Endodermal cell (in vitro differentiated cells): ENCODE data around the gene KCNJ2. TPM values are rescaled to one million over a fixed set of nuclear protein-coding genes. Genes with fewer than 3 reads are reported as not detected.

Experiments
- DNase-seq: peaks from one replicate; pipeline ENCODE4 v3.0.0-alpha.2; 2017
- H3K27ac ChIP-seq: 2 replicates; pipeline ENCODE4 v1.5.1; 2013; ENCODE audit warnings: mild to moderate bottlenecking, low read depth, low read length, moderate library complexity
- H3K27me3 ChIP-seq: 2 replicates; pipeline ENCODE4 v1.6.1; 2013; ENCODE audit warnings: mild to moderate bottlenecking, low read length, moderate library complexity; ENCODE audit not compliant: insufficient read depth, control insufficient read depth, poor library complexity, severe bottlenecking
- H3K36me3 ChIP-seq: 2 replicates; pipeline ENCODE4 v1.7.0; 2013; ENCODE audit warnings: mild to moderate bottlenecking, low read length, moderate library complexity; ENCODE audit not compliant: control insufficient read depth, insufficient read depth
- H3K4me1 ChIP-seq: one replicate; pipeline ENCODE4 v1.7.0; 2013; ENCODE audit warnings: low read length; ENCODE audit not compliant: control insufficient read depth, insufficient read depth
- H3K4me3 ChIP-seq: 2 replicates; pipeline ENCODE4 v1.5.1; 2013; ENCODE audit warnings: mild to moderate bottlenecking, low read length, moderate library complexity
- H3K9ac ChIP-seq: 2 replicates; pipeline ENCODE4 v1.6.1; 2013; ENCODE audit warnings: mild to moderate bottlenecking, low read length, moderate library complexity; ENCODE audit not compliant: poor library complexity, severe bottlenecking; ENCODE audit errors: extremely low read depth
- H3K9me3 ChIP-seq: 2 replicates; pipeline ENCODE4 v1.6.1; 2013; ENCODE audit warnings: mild to moderate bottlenecking, low read length, moderate library complexity; ENCODE audit not compliant: control insufficient read depth
- H3K27ac Mint-ChIP-seq: 2 replicates; pipeline ENCODE4 v1.8.0; 2020; ENCODE audit warnings: mixed read lengths
- H3K27me3 Mint-ChIP-seq: 2 replicates; pipeline ENCODE4 v1.8.0; 2021; ENCODE audit warnings: mild to moderate bottlenecking, mixed read lengths; ENCODE audit not compliant: insufficient read depth
- H3K36me3 Mint-ChIP-seq: 2 replicates; pipeline ENCODE4 v1.8.0; 2020; ENCODE audit warnings: low read depth, mixed read lengths
- H3K4me1 Mint-ChIP-seq: 2 replicates; pipeline ENCODE4 v1.8.0; 2020; ENCODE audit warnings: mixed read lengths
- H3K4me3 Mint-ChIP-seq: 2 replicates; pipeline ENCODE4 v1.8.0; 2020; ENCODE audit warnings: mild to moderate bottlenecking, moderate library complexity, mixed read lengths
- H3K9me3 Mint-ChIP-seq: 2 replicates; pipeline ENCODE4 v1.8.0; 2020; ENCODE audit warnings: mild to moderate bottlenecking, mixed read lengths
- WGBS, 2 experiments: methylation state at CpG; one replicate each; pipeline versions ENCODE4 v1.1.5 to v1.1.7; 2013; ENCODE audit warnings: missing lambda C conversion rate in 2 of 2, mixed read lengths in 1 of 2; ENCODE audit not compliant: insufficient coverage in 1 of 2, insufficient read length in 1 of 2; 5-methylcytosine and 5-hydroxymethylcytosine counted together
- total RNA-seq, 2 donors: library from RNA; stranded (reverse); fragmentation: NEBNext Ultra II Directional in 1 of 2; extraction: Animal tissue kit (Norgen Biotek cat#: 25700) in 1 of 2; gene quantifications; 2 replicates in 1 of 2; 3 replicates in 1 of 2; pipeline ENCODE4 v1.2.1, GENCODE V29; 2021
- TF ChIP-seq, protein P1 (sequence below): fragments of 200-600 bp; sonication (generic); conservative IDR thresholded peaks from 2 replicates; pipeline ENCODE4 v1.5.0; 2021; ENCODE audit warnings: antibody characterized with exemption, mild to moderate bottlenecking

KCNJ2 gene
- total RNA-seq, 2 donors from 2014 or later, result 0.35 to 1.3 TPM

DNA sequence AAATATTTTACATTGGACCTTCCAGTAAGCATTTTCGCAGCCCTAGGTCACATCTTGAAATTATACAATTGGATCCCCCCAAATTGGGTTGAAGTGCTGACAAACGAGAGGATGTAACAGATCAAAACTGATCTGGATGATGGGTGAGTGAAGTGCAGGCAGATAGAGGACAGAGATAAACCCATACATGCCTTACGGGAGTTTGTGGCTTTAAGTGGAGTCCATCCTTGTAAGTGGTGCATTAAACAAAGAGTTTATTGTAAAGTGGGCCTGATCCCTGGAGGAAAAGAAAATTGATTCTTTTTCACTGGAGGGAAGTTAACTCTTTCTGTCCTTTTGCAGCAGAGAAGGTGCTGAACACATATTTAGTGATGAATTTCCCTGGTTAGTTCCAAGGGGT lies 39.0 kb upstream of the KCNJ2 start:
- Mint-ChIP-seq H3K27ac (no peak overlapping the region), H3K4me3 (no peak overlapping the region), H3K27me3 (peaks cover 21% of the 10 kb centered on the region), H3K9me3 (peaks cover 4% of the 10 kb centered on the region), H3K4me1 (peaks cover 5% of the 10 kb centered on the region), H3K36me3 (no peaks in the 10 kb centered on the region)
- H3K9ac ChIP-seq, result no peak overlapping the region
- H3K4me1 ChIP-seq, result peaks cover 4% of the 10 kb centered on the region
- 83 to 89% methylated on average over 2 to 3 of the region's 3 CpGs for WGBS, 2 experiments
- H3K4me3 ChIP-seq, result no peak overlapping the region
- H3K36me3 ChIP-seq, result no peaks in the 10 kb centered on the region
- no peaks in the 10 kb centered on the region for H3K9me3 ChIP-seq
- TF ChIP-seq, protein P1, sequence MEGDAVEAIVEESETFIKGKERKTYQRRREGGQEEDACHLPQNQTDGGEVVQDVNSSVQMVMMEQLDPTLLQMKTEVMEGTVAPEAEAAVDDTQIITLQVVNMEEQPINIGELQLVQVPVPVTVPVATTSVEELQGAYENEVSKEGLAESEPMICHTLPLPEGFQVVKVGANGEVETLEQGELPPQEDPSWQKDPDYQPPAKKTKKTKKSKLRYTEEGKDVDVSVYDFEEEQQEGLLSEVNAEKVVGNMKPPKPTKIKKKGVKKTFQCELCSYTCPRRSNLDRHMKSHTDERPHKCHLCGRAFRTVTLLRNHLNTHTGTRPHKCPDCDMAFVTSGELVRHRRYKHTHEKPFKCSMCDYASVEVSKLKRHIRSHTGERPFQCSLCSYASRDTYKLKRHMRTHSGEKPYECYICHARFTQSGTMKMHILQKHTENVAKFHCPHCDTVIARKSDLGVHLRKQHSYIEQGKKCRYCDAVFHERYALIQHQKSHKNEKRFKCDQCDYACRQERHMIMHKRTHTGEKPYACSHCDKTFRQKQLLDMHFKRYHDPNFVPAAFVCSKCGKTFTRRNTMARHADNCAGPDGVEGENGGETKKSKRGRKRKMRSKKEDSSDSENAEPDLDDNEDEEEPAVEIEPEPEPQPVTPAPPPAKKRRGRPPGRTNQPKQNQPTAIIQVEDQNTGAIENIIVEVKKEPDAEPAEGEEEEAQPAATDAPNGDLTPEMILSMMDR, result no peak
- no peak for DNase-seq
- H3K27me3 ChIP-seq, result peaks cover 80% of the 10 kb centered on the region
- no peak overlapping the region for H3K27ac ChIP-seq

DNA sequence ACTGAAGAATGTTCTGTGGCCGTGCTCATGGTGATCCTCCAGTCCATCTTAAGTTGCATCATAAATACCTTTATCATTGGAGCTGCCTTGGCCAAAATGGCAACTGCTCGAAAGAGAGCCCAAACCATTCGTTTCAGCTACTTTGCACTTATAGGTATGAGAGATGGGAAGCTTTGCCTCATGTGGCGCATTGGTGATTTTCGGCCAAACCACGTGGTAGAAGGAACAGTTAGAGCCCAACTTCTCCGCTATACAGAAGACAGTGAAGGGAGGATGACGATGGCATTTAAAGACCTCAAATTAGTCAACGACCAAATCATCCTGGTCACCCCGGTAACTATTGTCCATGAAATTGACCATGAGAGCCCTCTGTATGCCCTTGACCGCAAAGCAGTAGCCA lies 36.8 kb upstream of the KCNJ2 start:
- H3K36me3 ChIP-seq, result no peaks in the 10 kb centered on the region
- TF ChIP-seq, protein P1, result no peak
- Mint-ChIP-seq H3K27me3 (peaks cover 14% of the 10 kb centered on the region), H3K4me1 (peaks cover 14% of the 10 kb centered on the region), H3K27ac (no peak overlapping the region), H3K4me3 (no peak overlapping the region), H3K36me3 (no peaks in the 10 kb centered on the region), H3K9me3 (peaks cover 4% of the 10 kb centered on the region)
- no peak overlapping the region for H3K4me3 ChIP-seq
- H3K4me1 ChIP-seq, result peaks cover 3% of the 10 kb centered on the region
- H3K9ac ChIP-seq, result no peak overlapping the region
- 93 to 95% methylated on average over 11 of the region's 11 CpGs for WGBS, 2 experiments
- H3K9me3 ChIP-seq, result no peaks in the 10 kb centered on the region
- DNase-seq, result no peak
- no peak overlapping the region for H3K27ac ChIP-seq
- peaks cover 81% of the 10 kb centered on the region for H3K27me3 ChIP-seq

DNA sequence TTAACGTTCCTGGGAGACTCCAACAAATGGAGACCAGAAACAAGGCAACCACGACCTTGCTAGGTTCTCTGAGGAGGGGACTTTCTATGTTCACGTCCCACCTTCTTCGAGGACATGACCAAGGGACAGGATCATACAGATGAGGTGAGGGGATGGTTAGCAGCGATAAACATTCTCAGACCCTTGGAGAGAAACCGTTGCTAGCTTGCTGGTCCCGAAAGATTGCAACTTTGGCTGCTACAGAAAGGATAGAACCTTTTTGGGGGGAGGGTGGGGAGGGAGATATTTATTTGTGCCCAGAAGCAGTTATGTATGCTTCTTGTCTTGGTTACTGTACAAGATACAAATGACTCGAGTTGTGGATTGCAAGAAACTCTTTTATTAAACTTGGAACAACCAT lies 35.3 kb upstream of the KCNJ2 start:
- H3K36me3 Mint-ChIP-seq, result no peaks in the 10 kb centered on the region

More for the DNA sequence above, 35.3 kb upstream of the KCNJ2 start:
- Mint-ChIP-seq H3K4me1 (peaks cover 25% of the 10 kb centered on the region), H3K27me3 (peaks cover 8% of the 10 kb centered on the region), H3K9me3 (no peaks in the 10 kb centered on the region), H3K27ac (no peak overlapping the region), H3K4me3 (no peak overlapping the region)
- Histone ChIP-seq H3K27me3 (peaks cover 66% of the 10 kb centered on the region), H3K4me3 (no peak overlapping the region), H3K36me3 (no peaks in the 10 kb centered on the region), H3K27ac (no peak overlapping the region), H3K9ac (no peak overlapping the region), H3K9me3 (no peaks in the 10 kb centered on the region), H3K4me1 (peaks cover 3% of the 10 kb centered on the region)
- TF ChIP-seq, protein P1, result no peak
- WGBS, 2 experiments, result 92 to 95% methylated on average over 4 to 8 of the region's 8 CpGs
- no peak for DNase-seq
